HEK293 (cell line): ENCODE measurements around the gene CNGA4.

Source experiments
- CTCF ChIA-PET: fragments of 350-600 bp; formaldehyde crosslinking; extraction: SDS; loops from one replicate; lab custom pipeline; 2021; ENCODE audit warnings: antibody characterized with exemption; lab: Yijun Ruan, JAX
- POLR2A ChIA-PET: fragments of 300-600 bp; formaldehyde crosslinking; extraction: SDS; loops from one replicate; lab custom pipeline; 2020; ENCODE audit warnings: antibody characterized with exemption, inconsistent platforms; lab: Yijun Ruan, JAX
- H3K27ac ChIP-seq: fragments of 200-500 bp; sonication (Bioruptor generic); 2 replicates; pipeline ENCODE4 v1.5.1; 2014; ENCODE audit warnings: low read depth, low read length, control low read depth, inconsistent platforms; ENCODE audit errors: extremely low read depth
- H3K36me3 ChIP-seq, 2 experiments: fragments of 200-500 bp in 1 of 2; sonication (Bioruptor generic) in 1 of 2; 1 replicate in 1 of 2; 2 replicates in 1 of 2; pipeline ENCODE4 v1.5.1; 2014 to 2017; ENCODE audit warnings: inconsistent platforms in 2 of 2, low read length in 2 of 2; ENCODE audit not compliant: control insufficient read depth in 2 of 2, insufficient read depth in 1 of 2
- H3K4me1 ChIP-seq: fragments of 200-500 bp; sonication (Bioruptor generic); 2 replicates; pipeline ENCODE4 v1.5.1; 2014; ENCODE audit warnings: mild to moderate bottlenecking, low read length, inconsistent platforms; ENCODE audit not compliant: control insufficient read depth, insufficient read depth
- H3K4me3 ChIP-seq: 2 replicates; pipeline ENCODE4 v1.5.1; 2011; ENCODE audit warnings: low read depth, mild to moderate bottlenecking, control low read depth, low read length, moderate library complexity
- H3K9me3 ChIP-seq: fragments of 200-500 bp; sonication (Bioruptor generic); 2 replicates; pipeline ENCODE4 v1.5.1; 2014; ENCODE audit warnings: low read depth, low read length, inconsistent platforms; ENCODE audit not compliant: control insufficient read depth, insufficient read depth
- GLI2 ChIP-seq: fragments of 450-650 bp; formaldehyde crosslinking; IDR thresholded peaks from 2 replicates; pipeline ENCODE4; 2017; ENCODE audit warnings: missing biosample characterization, missing genetic modification characterization, low read depth, borderline replicate concordance
- GLI4 ChIP-seq: fragments of 450-650 bp; formaldehyde crosslinking; IDR thresholded peaks from 2 replicates; pipeline ENCODE4 v1.5.1; 2016; ENCODE audit warnings: missing biosample characterization, missing genetic modification characterization
- KLF1 ChIP-seq: fragments of 450-650 bp; formaldehyde crosslinking; IDR thresholded peaks from 2 replicates; pipeline ENCODE4 v1.5.1; 2016; ENCODE audit warnings: missing biosample characterization, missing genetic modification characterization
- MEIS1 ChIP-seq: sonication (generic); formaldehyde crosslinking; IDR thresholded peaks from 2 replicates; pipeline ENCODE4 v1.8.1; 2022; ENCODE audit warnings: missing genetic modification reagents, mild to moderate bottlenecking, borderline replicate concordance
- REPIN1 ChIP-seq: fragments of 450-650 bp; formaldehyde crosslinking; IDR thresholded peaks from 2 replicates; pipeline ENCODE4 v1.5.1; 2017; ENCODE audit warnings: missing biosample characterization, missing genetic modification characterization, low read depth
- SALL2 ChIP-seq: fragments of 450-650 bp; formaldehyde crosslinking; IDR thresholded peaks from 2 replicates; pipeline ENCODE4 v1.5.0; 2017; ENCODE audit warnings: missing biosample characterization, mild to moderate bottlenecking, missing genetic modification characterization, borderline replicate concordance
- ZNF16 ChIP-seq: fragments of 450-650 bp; formaldehyde crosslinking; IDR thresholded peaks from 2 replicates; pipeline ENCODE4 v1.5.1; 2016; ENCODE audit warnings: low read depth, missing biosample characterization, missing genetic modification characterization
- ZNF169 ChIP-seq: fragments of 450-650 bp; formaldehyde crosslinking; IDR thresholded peaks from 2 replicates; pipeline ENCODE4 v1.5.1; 2016; ENCODE audit warnings: missing biosample characterization, missing genetic modification characterization
- ZNF184 ChIP-seq: fragments of 450-650 bp; IDR thresholded peaks from 2 replicates; pipeline ENCODE4 v1.5.1; 2018; ENCODE audit warnings: missing biosample characterization, mild to moderate bottlenecking, missing genetic modification characterization
- ZNF214 ChIP-seq: fragments of 450-650 bp; formaldehyde crosslinking; IDR thresholded peaks from 2 replicates; pipeline ENCODE4 v1.5.1; 2017; ENCODE audit warnings: missing biosample characterization, mild to moderate bottlenecking, missing genetic modification characterization, borderline replicate concordance
- ZNF324 ChIP-seq: fragments of 450-650 bp; formaldehyde crosslinking; IDR thresholded peaks from 2 replicates; pipeline ENCODE4 v1.5.1; 2016; ENCODE audit warnings: missing biosample characterization, missing genetic modification characterization
- ZNF391 ChIP-seq: fragments of 450-650 bp; formaldehyde crosslinking; IDR thresholded peaks from 2 replicates; pipeline ENCODE4 v1.5.1; 2016; ENCODE audit warnings: low read depth, missing biosample characterization, missing genetic modification characterization, borderline replicate concordance
- ZNF394 ChIP-seq: fragments of 450-650 bp; formaldehyde crosslinking; IDR thresholded peaks from 2 replicates; pipeline ENCODE4 v1.5.1; 2016; ENCODE audit warnings: missing biosample characterization, missing genetic modification characterization, mild to moderate bottlenecking, moderate library complexity, borderline replicate concordance
- ZNF426 ChIP-seq: fragments of 450-650 bp; formaldehyde crosslinking; IDR thresholded peaks from 2 replicates; pipeline ENCODE4 v1.5.1; 2017; ENCODE audit warnings: missing biosample characterization, missing genetic modification characterization, mild to moderate bottlenecking, inconsistent platforms, moderate library complexity
- ZNF544 ChIP-seq: fragments of 450-650 bp; formaldehyde crosslinking; IDR thresholded peaks from 2 replicates; pipeline ENCODE4 v1.5.0; 2017; ENCODE audit warnings: missing biosample characterization, missing genetic modification characterization
- ZNF621 ChIP-seq: fragments of 450-650 bp; formaldehyde crosslinking; IDR thresholded peaks from 2 replicates; pipeline ENCODE4 v1.5.1; 2017; ENCODE audit warnings: missing biosample characterization, missing genetic modification characterization
- ZNF629 ChIP-seq: fragments of 450-650 bp; formaldehyde crosslinking; IDR thresholded peaks from 2 replicates; pipeline ENCODE4 v1.5.1; 2017; ENCODE audit warnings: missing biosample characterization, missing genetic modification characterization
- ZNF747 ChIP-seq: fragments of 450-650 bp; formaldehyde crosslinking; IDR thresholded peaks from 2 replicates; pipeline ENCODE4 v1.5.1; 2016; ENCODE audit warnings: missing biosample characterization, missing genetic modification characterization
- ZNF785 ChIP-seq: fragments of 450-650 bp; formaldehyde crosslinking; IDR thresholded peaks from 2 replicates; pipeline ENCODE4 v1.5.1; 2016; ENCODE audit warnings: missing biosample characterization, missing genetic modification characterization
- ZNF843 ChIP-seq: fragments of 450-650 bp; formaldehyde crosslinking; IDR thresholded peaks from 2 replicates; pipeline ENCODE4 v1.5.1; 2016; ENCODE audit warnings: missing biosample characterization, missing genetic modification characterization
- ZSCAN16 ChIP-seq: fragments of 450-650 bp; formaldehyde crosslinking; IDR thresholded peaks from 2 replicates; pipeline ENCODE4 v1.5.1; 2016; ENCODE audit warnings: missing biosample characterization, missing genetic modification characterization
- TF ChIP-seq, protein P1 (sequence below): fragments of 450-650 bp; formaldehyde crosslinking; IDR thresholded peaks from 2 replicates; pipeline ENCODE4 v1.5.1; 2017; ENCODE audit warnings: missing biosample characterization, missing genetic modification characterization
- TF ChIP-seq, protein P2 (sequence below): fragments of 450-650 bp; formaldehyde crosslinking; IDR thresholded peaks from 2 replicates; pipeline ENCODE4 v1.5.1; 2016; ENCODE audit warnings: missing biosample characterization, missing genetic modification characterization
- TF ChIP-seq, protein P3 (sequence below): fragments of 450-650 bp; formaldehyde crosslinking; IDR thresholded peaks from 2 replicates; pipeline ENCODE4 v1.5.1; 2016; ENCODE audit warnings: missing biosample characterization, missing genetic modification characterization
- TF ChIP-seq, protein P4 (sequence below): fragments of 450-650 bp; formaldehyde crosslinking; IDR thresholded peaks from 2 replicates; pipeline ENCODE4 v1.5.1; 2016; ENCODE audit warnings: missing biosample characterization, missing genetic modification characterization
- TF ChIP-seq, protein P5 (sequence below): sonication (generic); formaldehyde crosslinking; IDR thresholded peaks from 2 replicates; pipeline ENCODE4 v1.8.1; 2022; ENCODE audit warnings: mild to moderate bottlenecking, moderate library complexity, missing genetic modification reagents
- TF ChIP-seq, protein P6 (sequence below): fragments of 450-650 bp; formaldehyde crosslinking; IDR thresholded peaks from 2 replicates; pipeline ENCODE4 v1.5.1; 2016; ENCODE audit warnings: missing biosample characterization, missing genetic modification characterization

Gene CNGA4

DNA sequence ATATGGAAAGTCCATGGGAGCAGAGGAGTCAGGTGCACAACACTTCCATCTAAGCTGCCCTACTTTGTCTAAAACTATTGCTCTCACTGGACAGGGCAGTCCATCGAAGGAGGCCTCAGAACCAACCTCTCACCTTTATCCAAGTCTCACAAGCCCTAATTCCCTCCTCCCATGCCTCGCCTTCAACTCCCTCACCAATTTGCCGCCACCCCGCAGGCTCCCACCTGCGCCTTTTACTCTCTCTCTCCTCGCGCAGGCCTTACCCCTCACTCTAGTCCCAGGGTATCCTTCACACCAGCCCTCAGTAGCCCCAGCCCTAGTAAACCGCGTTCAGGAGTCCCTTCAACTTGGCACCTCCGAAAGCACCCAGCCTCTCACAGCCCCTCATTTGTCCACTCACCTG lies 4.9 kb upstream of the CNGA4 start (continued):
- TF ChIP-seq, protein P1, sequence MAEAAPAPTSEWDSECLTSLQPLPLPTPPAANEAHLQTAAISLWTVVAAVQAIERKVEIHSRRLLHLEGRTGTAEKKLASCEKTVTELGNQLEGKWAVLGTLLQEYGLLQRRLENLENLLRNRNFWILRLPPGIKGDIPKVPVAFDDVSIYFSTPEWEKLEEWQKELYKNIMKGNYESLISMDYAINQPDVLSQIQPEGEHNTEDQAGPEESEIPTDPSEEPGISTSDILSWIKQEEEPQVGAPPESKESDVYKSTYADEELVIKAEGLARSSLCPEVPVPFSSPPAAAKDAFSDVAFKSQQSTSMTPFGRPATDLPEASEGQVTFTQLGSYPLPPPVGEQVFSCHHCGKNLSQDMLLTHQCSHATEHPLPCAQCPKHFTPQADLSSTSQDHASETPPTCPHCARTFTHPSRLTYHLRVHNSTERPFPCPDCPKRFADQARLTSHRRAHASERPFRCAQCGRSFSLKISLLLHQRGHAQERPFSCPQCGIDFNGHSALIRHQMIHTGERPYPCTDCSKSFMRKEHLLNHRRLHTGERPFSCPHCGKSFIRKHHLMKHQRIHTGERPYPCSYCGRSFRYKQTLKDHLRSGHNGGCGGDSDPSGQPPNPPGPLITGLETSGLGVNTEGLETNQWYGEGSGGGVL = peak; percentile 66

DNA sequence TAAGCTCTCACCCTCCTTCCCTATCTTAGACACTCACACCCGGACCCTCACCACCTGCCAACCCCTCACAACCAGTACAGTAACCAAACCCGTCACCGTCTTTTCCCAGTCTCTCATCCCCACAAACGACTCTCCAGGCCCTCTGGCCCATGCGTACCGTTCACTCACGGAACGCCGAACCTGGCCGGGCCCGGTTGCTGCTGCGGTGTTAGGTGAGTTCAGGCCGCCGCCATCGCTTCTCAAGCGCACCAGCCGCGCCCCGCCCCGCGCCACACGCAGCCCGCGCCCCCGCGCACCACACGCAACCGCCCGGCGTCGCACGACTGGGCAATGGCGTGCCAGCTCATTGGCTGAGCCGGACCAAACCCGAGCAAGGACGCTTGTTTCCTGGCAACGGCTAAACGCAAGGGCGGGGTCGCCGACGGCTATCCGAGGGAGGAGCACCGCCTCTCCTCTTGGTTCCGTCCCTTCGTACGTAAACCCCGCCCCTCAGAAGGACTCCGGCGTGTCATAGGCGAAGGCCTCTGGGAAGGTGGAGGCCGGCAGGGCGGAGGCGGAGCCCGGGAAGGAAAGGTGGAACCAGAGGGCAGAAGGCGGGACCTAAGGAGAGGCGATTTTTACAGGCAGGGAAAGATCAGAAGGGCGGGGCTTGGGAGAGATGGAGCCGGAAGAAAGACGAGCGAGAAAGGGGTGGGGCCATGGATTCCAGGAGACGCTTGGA lies 4.3 kb upstream of the CNGA4 start, which contains the start of gene FHIP1B:
TSS of gene FHIP1B (minus strand) at position 250 of the 721 bp plus-strand sequence. CDS start 10,120 bp downstream, outside the sequence.
- POLR2A ChIA-PET = interaction anchor here (0.8 to 3.0 kb wide), 6 partner anchors 10 to 247 kb away, joined by 3 to 16 read pairs (median 4); partner anchors contain the start of genes ARFIP2 and TIMM10B
- peak within 1 kb of the TSS; percentile 97 for H3K4me3 ChIP-seq
- CTCF ChIA-PET = interaction anchor here (0.6 to 1.0 kb wide), 3 partner anchors 8 to 250 kb away, joined by 3 to 6 read pairs (median 4); no protein-coding TSS in a partner anchor
- H3K36me3 ChIP-seq = no peaks in the 10 kb centered on the region
- H3K9me3 ChIP-seq = no peaks in the 10 kb centered on the region
- H3K4me1 ChIP-seq = no peaks in the 10 kb centered on the region
- H3K27ac ChIP-seq = peak within 1 kb of the TSS; percentile 47; the same call in 1 of the 2 replicates
- no peak for TF ChIP-seq MEIS1 (CRISPR knock-in tag)
- TF ChIP-seq ZNF747 (tag by site-specific recombination) = no peak
- TF ChIP-seq ZNF544 = no peak
- no peak for TF ChIP-seq GLI2 (tag by site-specific recombination)
- TF ChIP-seq ZNF391 = 0 out of 2 replicates have a peak, but pooled peaks have one; percentile 35
- TF ChIP-seq, protein P2, sequence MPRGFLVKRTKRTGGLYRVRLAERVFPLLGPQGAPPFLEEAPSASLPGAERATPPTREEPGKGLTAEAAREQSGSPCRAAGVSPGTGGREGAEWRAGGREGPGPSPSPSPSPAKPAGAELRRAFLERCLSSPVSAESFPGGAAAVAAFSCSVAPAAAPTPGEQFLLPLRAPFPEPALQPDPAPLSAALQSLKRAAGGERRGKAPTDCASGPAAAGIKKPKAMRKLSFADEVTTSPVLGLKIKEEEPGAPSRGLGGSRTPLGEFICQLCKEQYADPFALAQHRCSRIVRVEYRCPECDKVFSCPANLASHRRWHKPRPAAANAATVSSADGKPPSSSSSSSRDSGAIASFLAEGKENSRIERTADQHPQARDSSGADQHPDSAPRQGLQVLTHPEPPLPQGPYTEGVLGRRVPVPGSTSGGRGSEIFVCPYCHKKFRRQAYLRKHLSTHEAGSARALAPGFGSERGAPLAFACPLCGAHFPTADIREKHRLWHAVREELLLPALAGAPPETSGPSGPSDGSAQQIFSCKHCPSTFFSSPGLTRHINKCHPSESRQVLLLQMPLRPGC (tag by site-specific recombination) = 0 out of 2 replicates have a peak, but pooled peaks have one; percentile 5
- TF ChIP-seq GLI4 = no peak
- no peak for TF ChIP-seq SALL2 (tag by site-specific recombination)
- TF ChIP-seq ZNF843 (tag by site-specific recombination) = peak; percentile 61
- no peak for TF ChIP-seq ZNF16 (tag by site-specific recombination)
- no peak for TF ChIP-seq ZNF324 (tag by site-specific recombination)
- TF ChIP-seq ZSCAN16 (tag by site-specific recombination) = no peak
- TF ChIP-seq ZNF394 (tag by site-specific recombination) = no peak
- TF ChIP-seq KLF1 (tag by site-specific recombination) = peak; percentile 80
- TF ChIP-seq, protein P3, sequence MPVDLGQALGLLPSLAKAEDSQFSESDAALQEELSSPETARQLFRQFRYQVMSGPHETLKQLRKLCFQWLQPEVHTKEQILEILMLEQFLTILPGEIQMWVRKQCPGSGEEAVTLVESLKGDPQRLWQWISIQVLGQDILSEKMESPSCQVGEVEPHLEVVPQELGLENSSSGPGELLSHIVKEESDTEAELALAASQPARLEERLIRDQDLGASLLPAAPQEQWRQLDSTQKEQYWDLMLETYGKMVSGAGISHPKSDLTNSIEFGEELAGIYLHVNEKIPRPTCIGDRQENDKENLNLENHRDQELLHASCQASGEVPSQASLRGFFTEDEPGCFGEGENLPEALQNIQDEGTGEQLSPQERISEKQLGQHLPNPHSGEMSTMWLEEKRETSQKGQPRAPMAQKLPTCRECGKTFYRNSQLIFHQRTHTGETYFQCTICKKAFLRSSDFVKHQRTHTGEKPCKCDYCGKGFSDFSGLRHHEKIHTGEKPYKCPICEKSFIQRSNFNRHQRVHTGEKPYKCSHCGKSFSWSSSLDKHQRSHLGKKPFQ (tag by site-specific recombination) = 0 out of 2 replicates have a peak, but pooled peaks have one; percentile 55
- TF ChIP-seq ZNF621 = no peak
- 0 out of 2 replicates have a peak, but pooled peaks have one; percentile 43 for TF ChIP-seq ZNF629
- TF ChIP-seq, protein P4, sequence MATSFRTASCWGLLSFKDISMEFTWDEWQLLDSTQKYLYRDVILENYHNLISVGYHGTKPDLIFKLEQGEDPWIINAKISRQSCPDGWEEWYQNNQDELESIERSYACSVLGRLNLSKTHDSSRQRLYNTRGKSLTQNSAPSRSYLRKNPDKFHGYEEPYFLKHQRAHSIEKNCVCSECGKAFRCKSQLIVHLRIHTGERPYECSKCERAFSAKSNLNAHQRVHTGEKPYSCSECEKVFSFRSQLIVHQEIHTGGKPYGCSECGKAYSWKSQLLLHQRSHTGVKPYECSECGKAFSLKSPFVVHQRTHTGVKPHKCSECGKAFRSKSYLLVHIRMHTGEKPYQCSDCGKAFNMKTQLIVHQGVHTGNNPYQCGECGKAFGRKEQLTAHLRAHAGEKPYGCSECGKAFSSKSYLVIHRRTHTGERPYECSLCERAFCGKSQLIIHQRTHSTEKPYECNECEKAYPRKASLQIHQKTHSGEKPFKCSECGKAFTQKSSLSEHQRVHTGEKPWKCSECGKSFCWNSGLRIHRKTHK = no peak
- TF ChIP-seq, protein P5, sequence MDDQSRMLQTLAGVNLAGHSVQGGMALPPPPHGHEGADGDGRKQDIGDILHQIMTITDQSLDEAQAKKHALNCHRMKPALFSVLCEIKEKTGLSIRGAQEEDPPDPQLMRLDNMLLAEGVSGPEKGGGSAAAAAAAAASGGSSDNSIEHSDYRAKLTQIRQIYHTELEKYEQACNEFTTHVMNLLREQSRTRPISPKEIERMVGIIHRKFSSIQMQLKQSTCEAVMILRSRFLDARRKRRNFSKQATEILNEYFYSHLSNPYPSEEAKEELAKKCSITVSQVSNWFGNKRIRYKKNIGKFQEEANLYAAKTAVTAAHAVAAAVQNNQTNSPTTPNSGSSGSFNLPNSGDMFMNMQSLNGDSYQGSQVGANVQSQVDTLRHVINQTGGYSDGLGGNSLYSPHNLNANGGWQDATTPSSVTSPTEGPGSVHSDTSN (CRISPR knock-in tag) = no peak
- no peak for TF ChIP-seq ZNF426
- no peak for TF ChIP-seq ZNF785 (tag by site-specific recombination)
- TF ChIP-seq ZNF184 (tag by site-specific recombination) = no peak
- no peak for TF ChIP-seq ZNF214 (tag by site-specific recombination)
- TF ChIP-seq REPIN1 = no peak
- TF ChIP-seq, protein P6, sequence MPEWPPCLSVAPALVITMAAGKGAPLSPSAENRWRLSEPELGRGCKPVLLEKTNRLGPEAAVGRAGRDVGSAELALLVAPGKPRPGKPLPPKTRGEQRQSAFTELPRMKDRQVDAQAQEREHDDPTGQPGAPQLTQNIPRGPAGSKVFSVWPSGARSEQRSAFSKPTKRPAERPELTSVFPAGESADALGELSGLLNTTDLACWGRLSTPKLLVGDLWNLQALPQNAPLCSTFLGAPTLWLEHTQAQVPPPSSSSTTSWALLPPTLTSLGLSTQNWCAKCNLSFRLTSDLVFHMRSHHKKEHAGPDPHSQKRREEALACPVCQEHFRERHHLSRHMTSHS (tag by site-specific recombination) = no peak
- no peak for TF ChIP-seq ZNF169 (tag by site-specific recombination)
